Dermis blood vessel endothelial cell (primary cell): Measurements from ENCODE around the gene CDKN3. TPM values are rescaled to one million over a fixed set of nuclear protein-coding genes. Genes with fewer than 3 reads are reported as not detected.
"Not testable (repeated sequence)": the region's sequence is repeated elsewhere in the genome, so short reads cannot be mapped to it uniquely, and the experiment has no call there.

Experiments used
- DNase-seq: peaks from one replicate; pipeline ENCODE4 v3.0.0; 2010
- total RNA-seq: library from RNA; depleted of rRNA; stranded (reverse); fragments of >200 nt; gene quantifications from 2 replicates; pipeline ENCODE4 v1.2.3, GENCODE V29; 2014

The CDKN3 gene
- total RNA-seq, 1 donor from 2014 or later, result 34.4 TPM

- DNase-seq, result no peak
These were observed 26.2 kb upstream of the CDKN3 start for GRCh38 chr14:54370323-54371198.

DNA sequence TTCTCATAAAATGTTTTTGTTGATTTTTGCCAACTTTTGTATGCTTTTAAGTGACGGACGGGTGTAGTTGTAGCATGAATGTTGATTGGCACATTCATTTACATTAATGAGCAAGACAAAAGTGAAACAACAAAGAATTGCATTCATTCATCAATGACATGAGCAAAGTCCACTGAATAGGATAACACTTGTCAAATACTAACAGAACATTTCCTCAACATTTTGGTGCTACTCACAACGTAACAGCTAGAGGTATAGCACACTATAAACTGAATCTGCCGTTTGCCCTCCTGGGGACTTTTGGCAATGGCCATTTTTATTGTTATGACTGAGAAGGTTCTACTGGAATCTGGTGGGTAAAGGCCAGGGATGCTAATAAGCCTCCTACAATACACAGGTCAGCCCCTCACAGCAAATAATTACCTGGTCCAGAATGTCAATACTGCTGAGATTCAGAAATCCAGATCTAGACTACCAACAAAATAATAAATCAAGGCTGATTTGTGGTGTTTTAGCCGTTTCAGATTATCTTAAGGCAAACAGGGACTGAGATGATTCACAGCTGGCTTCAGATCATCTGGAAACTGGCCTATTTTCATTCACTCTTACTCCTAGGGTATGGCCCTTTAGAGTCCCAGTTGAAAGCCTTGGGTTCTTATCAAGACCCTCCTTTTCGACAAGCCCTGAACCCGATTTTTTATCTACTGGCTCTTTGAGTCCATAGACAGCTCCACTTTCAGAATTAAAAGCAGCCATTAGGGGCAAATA, 22.5 kb upstream of the CDKN3 start:
- DNase-seq, result no peak

GRCh38 chr14:54377501-54377900, 19.3 kb upstream of the CDKN3 start:
- DNase-seq, result no peak

GRCh38 chr14:54378893-54379292, 17.9 kb upstream of the CDKN3 start:
- not testable (repeated sequence) for DNase-seq

GRCh38 chr14:54380558-54380957, 16.2 kb upstream of the CDKN3 start:
- DNase-seq, result peak; percentile 77

DNA sequence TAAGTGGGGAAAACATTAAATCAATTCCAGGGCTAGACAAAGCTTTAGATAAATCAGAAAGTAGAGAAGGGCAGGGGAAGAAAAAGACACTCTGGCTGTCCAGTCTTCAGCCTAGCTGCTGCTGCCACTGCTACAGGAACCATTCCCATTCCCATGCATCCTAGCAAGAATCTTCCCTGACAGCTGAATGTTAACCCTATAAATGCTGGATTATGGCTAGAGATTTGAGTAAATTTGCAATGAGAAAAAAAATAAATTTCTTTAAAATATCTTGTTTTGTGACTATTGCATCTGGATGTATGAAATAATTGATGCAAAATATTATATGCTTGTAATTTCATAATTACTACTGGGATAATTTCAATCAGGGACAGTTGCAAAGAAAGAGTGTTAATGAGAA, 15.0 kb upstream of the CDKN3 start:
- no peak for DNase-seq

- no peak for DNase-seq
These were observed 13.0 kb upstream of the CDKN3 start for GRCh38 chr14:54383835-54384234.

DNA sequence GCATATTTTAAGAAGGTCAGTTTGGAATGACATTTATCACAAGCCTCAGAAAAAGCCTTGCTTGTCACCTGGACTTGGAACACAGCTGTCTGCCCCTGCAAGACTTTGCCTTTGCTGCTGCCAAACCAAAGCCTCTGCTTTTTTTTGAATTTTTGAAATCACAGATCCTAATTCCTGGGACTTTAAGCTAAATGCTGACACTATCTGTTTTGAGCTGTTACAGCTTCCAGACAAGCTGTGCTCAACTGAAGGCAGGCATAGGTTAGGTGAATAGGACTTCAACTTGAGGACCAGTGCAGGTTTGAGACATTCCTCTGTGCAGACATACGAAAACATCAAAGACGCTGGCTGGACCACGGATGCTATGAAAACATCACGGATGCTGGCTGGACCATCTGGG, 11.3 kb upstream of the CDKN3 start:
- no peak for DNase-seq

DNA sequence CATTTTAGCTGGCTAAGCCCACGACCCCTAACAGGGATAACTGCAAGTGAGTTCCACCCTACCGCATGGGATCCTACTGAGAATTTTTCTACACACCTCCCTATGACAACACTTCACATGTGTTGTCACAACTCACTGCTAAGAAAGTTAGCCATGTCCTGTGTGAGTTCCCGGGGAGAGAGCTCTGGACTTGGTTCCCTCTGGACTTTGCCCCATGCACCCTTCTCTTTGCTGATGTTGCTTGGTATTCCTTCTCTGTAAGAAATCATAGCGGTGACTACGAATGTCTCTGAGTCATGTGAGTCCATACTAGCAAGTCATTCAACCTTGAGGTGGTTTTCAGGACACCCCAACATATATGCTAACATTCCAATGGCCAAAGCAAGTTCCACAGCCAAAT, 9.5 kb upstream of the CDKN3 start:
- no peak for DNase-seq

GRCh38 chr14:54392131-54392859, 4.5 kb upstream of the CDKN3 start:
- no peak for DNase-seq

- DNase-seq, result not testable (repeated sequence)
These were observed 3.6 kb upstream of the CDKN3 start for GRCh38 chr14:54392986-54393884.

DNA sequence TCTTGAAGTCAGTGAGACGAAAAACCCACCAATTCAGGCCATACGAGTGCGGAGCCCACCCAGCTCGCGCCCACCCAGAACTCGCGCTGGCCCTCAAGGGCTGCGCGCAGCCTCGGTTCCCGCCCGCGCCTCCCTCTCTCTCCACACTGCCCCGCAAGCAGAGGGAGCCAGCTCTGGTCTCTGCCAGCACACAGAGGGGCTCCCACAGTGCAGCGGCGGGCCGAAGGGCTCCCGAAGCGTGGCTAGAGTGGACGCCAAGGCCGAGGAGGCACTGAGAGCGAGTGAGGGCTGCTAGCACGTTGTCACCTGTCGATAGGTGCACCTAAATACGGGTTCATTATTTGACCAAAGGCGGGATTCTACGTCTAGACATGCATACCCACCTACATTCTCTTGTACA, 2.2 kb upstream of the CDKN3 start:
- DNase-seq, result no peak

DNA sequence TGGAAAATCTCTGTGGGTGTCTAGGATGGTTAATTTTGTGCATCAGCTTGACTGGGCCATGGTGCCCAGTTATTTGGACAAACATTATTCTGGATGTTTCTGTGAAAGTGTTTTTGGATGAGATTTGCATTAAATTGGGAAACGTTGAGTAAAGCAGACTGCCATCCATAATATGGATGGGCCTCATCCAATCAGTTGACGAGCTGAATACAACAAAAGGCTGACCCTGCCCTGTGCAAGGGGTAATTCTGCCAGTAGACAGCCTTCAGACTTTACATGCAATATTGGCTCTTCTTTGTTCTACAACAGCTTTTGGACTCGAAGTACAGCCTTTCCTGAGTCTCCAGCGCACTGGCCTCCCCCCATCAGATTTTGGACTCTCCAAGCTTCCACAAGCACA, 1.5 kb upstream of the CDKN3 start:
- DNase-seq, result no peak

GRCh38 chr14:54395716-54396115, 1.1 kb upstream of the CDKN3 start:
- DNase-seq, result no peak

GRCh38 chr14:54396183-54396492, 669 bp upstream of the CDKN3 start:
- DNase-seq, result no peak

DNA sequence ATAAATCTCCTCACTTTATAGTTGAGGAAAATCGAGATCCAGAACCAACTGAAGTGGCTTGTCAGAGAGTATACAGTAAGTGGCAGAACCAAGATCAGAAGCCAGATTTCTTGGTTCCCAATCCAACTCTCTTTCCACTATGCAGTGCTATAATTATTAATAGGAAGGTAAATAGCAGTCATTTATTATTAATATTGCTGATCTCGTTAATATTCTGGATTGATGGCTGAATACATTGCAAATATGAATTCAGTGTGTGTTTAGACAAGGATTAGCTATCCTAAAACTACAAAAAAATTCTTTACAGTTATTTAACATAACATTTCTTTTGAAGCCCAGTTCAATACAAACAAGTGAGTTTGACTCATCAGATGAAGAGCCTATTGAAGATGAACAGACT, 2.8 kb downstream of the CDKN3 start:
- DNase-seq, result no peak

DNA sequence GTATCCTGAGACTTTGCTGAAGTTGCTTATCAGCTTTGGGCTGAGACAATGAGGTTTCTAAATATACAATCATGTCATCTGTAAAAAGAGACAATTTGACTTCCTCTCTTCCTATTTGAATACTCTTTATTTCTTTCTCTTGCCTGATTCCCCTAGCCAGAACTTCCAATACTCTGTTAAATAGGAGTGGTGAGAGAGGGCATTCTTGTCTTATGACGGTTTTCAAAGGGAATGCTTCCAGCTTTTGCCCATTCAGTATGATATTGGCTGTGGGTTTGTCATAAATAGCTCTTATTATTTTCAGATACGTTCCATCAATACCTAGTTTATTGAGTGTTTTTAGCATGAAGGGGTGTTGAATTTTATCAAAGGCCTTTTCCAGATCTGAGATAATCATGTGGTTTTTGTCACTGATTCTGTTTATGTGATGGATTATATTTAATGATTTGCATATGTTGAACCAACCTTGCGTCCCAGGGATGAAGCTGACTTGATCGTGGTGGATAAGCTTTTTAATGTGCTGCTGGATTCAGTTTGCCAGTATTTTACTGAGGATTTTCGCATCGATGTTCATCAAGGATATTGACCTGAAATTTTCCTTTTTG, 6.7 kb downstream of the CDKN3 start:
- not testable (repeated sequence) for DNase-seq

GRCh38 chr14:54410215-54410614, 13.4 kb downstream of the CDKN3 start:
- DNase-seq, result no peak

- DNase-seq, result no peak
These were observed 14.6 kb downstream of the CDKN3 start for GRCh38 chr14:54411371-54411770.

GRCh38 chr14:54420478-54421142, 23.8 kb downstream of the CDKN3 start:
- peak; percentile 79 for DNase-seq

DNA sequence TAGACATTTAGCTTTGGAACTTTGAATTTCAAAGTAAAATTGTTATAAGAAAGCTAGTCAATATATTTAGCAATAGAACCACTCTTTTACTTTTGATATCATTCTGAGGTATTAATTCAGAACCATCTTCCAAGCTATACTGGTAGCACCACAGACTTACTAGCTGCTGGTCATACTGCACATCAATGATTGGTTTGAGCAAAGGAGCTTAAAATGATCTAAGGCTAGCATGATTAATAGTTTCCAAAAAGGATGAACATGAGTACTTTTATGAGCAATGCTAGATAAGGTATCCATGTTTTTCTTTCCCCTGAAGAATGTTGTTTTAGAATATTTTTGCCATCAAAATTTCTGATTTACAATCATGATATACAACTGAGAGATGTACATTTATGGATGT, 27.2 kb downstream of the CDKN3 start:
- no peak for DNase-seq
